Testis (tissue), 2 donors: ENCODE data around the gene POLR2C.

ENCODE experiments used
- CTCF ChIP-seq, 3 experiments: fragments of 450-650 bp in 2 of 3; fragments of 200-600 bp in 1 of 3; sonication (generic) in 1 of 3; IDR thresholded peaks; one replicate each; pipeline ENCODE4 v1.5.1; 2016 to 2019; ENCODE audit warnings: antibody characterized with exemption in 3 of 3, mild to moderate bottlenecking in 2 of 3, moderate library complexity in 1 of 3
- POLR2A ChIP-seq: fragments of 450-650 bp; IDR thresholded peaks from one replicate; pipeline ENCODE4 v1.6.1; 2017; ENCODE audit warnings: antibody characterized with exemption, mild to moderate bottlenecking, moderate library complexity

- TF ChIP-seq CTCF (IDR thresholded peaks at IDR 0.05), result no peak
- no peak for TF ChIP-seq POLR2A
Measured at GRCh38 chr16:57473176-57473840, 10.8 kb downstream of the POLR2C start.
